ENCODE results near the gene CHGA. TPM values are rescaled to one million over a fixed set of nuclear protein-coding genes. Genes with fewer than 3 reads are reported as not detected.
A peak's percentile ranks its signal among the peaks of the same experiment; 100 is the strongest.

Gene CHGA
- total and polyA plus RNA-seq, 2 of the 8 experiments (the other 6 are each of a cell fraction or from before 2014, with no cell fraction given) = 17.5 to 28.2 TPM

DNA sequence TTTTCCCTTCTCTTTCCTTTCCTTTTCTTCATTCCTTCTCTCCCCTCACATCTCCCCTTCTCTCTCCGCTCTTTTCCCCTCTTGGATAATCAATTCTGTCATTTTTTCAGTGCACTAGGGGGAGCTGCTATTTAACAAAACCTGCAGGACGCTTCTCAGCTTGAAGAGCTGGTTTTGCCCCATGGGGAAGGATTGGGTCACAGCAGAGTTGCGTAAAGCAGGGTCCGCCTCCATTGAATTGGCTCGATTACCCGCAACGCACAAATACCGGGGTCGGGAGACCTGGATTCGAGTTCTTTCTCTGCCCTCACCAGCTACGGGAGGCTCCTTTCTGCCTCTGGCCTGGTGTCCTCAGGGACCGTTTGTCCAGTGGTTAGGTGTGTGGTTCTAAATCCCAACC, 42.1 kb upstream of the CHGA start (continued):
- TF ChIP-seq HDAC2 (IDR thresholded peaks at IDR 0.05; ENCODE audit: borderline replicate concordance in 1 of 2, low read depth in 2 of 2, low read length in 2 of 2) (0 out of 4 replicates have a peak, but pooled peaks of 1 of the 2 experiments have one; percentile 14), CBX5 (IDR thresholded peaks at IDR 0.05; ENCODE audit: low read depth, low read length) (no peak), KDM1A (IDR thresholded peaks at IDR 0.05; ENCODE audit: borderline replicate concordance, low read length) (peak; percentile 45; the same call in 1 of the 2 replicates)

All from H1 (cell line).